Trophoblast cell (in vitro differentiated cells and primary cell): ENCODE results near the gene AR.

Experiments
- DNase-seq, 2 donors: peaks; one replicate each; pipeline ENCODE4 v3.0.0-alpha.2; 2016
- H2AFZ ChIP-seq: 2 replicates; pipeline ENCODE4 v1.6.1; 2013; ENCODE audit warnings: low read length, moderate library complexity, mild to moderate bottlenecking; ENCODE audit not compliant: insufficient read depth, poor library complexity
- H2AK5ac ChIP-seq: 2 replicates; pipeline ENCODE4 v1.6.1; 2013; ENCODE audit warnings: mild to moderate bottlenecking, low read length
- H2BK120ac ChIP-seq: 2 replicates; pipeline ENCODE4 v1.6.1; 2013; ENCODE audit warnings: low read length, mild to moderate bottlenecking, moderate library complexity; ENCODE audit not compliant: insufficient read depth, poor library complexity
- H2BK12ac ChIP-seq: 2 replicates; pipeline ENCODE4 v1.6.1; 2013; ENCODE audit warnings: mild to moderate bottlenecking, low read length, moderate library complexity
- H2BK5ac ChIP-seq: 2 replicates; pipeline ENCODE4 v1.6.1; 2013; ENCODE audit warnings: low read length, low read depth, moderate library complexity, mild to moderate bottlenecking; ENCODE audit not compliant: poor library complexity
- H3K14ac ChIP-seq: 2 replicates; pipeline ENCODE4 v1.6.1; 2013; ENCODE audit warnings: mild to moderate bottlenecking, low read length
- H3K18ac ChIP-seq: 2 replicates; pipeline ENCODE4 v1.6.1; 2013; ENCODE audit warnings: mild to moderate bottlenecking, low read length
- H3K23ac ChIP-seq: 2 replicates; pipeline ENCODE4 v1.6.1; 2013; ENCODE audit warnings: low read length
- H3K27ac ChIP-seq: 2 replicates; pipeline ENCODE4 v1.5.1; 2013; ENCODE audit warnings: low read depth, mild to moderate bottlenecking, inconsistent platforms, low read length, moderate library complexity
- H3K27me3 ChIP-seq: 2 replicates; pipeline ENCODE4 v1.6.1; 2013; ENCODE audit warnings: inconsistent platforms, mild to moderate bottlenecking, low read length, moderate library complexity; ENCODE audit not compliant: insufficient read depth
- H3K36me3 ChIP-seq, 2 experiments: 1 replicate in 1 of 2; 2 replicates in 1 of 2; pipeline ENCODE4 v1.6.1; 2013; ENCODE audit warnings: low read length in 2 of 2, mild to moderate bottlenecking in 2 of 2, moderate library complexity in 1 of 2; ENCODE audit not compliant: insufficient read depth in 2 of 2, control insufficient read depth in 1 of 2
- H3K4ac ChIP-seq: 2 replicates; pipeline ENCODE4 v1.6.1; 2013; ENCODE audit warnings: low read depth, mild to moderate bottlenecking, low read length, moderate library complexity
- H3K4me1 ChIP-seq, 2 experiments: 1 replicate in 1 of 2; 2 replicates in 1 of 2; pipeline ENCODE4 v1.6.1; 2013; ENCODE audit warnings: low read length in 2 of 2, mild to moderate bottlenecking in 2 of 2, moderate library complexity in 1 of 2; ENCODE audit not compliant: insufficient read depth in 2 of 2, control insufficient read depth in 1 of 2
- H3K4me2 ChIP-seq: 2 replicates; pipeline ENCODE4 v1.6.1; 2013; ENCODE audit warnings: inconsistent platforms, mild to moderate bottlenecking, low read length, moderate library complexity
- H3K4me3 ChIP-seq: 2 replicates; pipeline ENCODE4 v1.5.1; 2013; ENCODE audit warnings: mild to moderate bottlenecking, low read depth, low read length, inconsistent platforms
- H3K79me1 ChIP-seq: one replicate; pipeline ENCODE4 v1.6.1; 2013; ENCODE audit warnings: low read length
- H3K79me2 ChIP-seq: 2 replicates; pipeline ENCODE4 v1.6.1; 2013; ENCODE audit warnings: low read length, mild to moderate bottlenecking; ENCODE audit not compliant: control insufficient read depth, insufficient read depth, poor library complexity
- H3K9ac ChIP-seq: 2 replicates; pipeline ENCODE4 v1.6.1; 2013; ENCODE audit warnings: mild to moderate bottlenecking, low read length
- H3K9me3 ChIP-seq: 2 replicates; pipeline ENCODE4 v1.6.1; 2013; ENCODE audit warnings: low read depth, mild to moderate bottlenecking, control low read depth, inconsistent platforms, low read length; ENCODE audit not compliant: insufficient read depth
- H4K12ac ChIP-seq: 2 replicates; pipeline ENCODE4 v1.6.1; 2013; ENCODE audit warnings: low read depth, mild to moderate bottlenecking, low read length, moderate library complexity
- H4K8ac ChIP-seq: 2 replicates; pipeline ENCODE4 v1.6.1; 2013; ENCODE audit warnings: low read depth, mild to moderate bottlenecking, low read length, moderate library complexity
- H4K91ac ChIP-seq: one replicate; pipeline ENCODE4 v1.6.1; 2013; ENCODE audit warnings: low read depth, mild to moderate bottlenecking, low read length, moderate library complexity
- WGBS: extraction: QIAGEN DNeasy Blood & Tissue Kit; methylation state at CpG from one replicate; pipeline ENCODE4 v1.1.7; 2013; ENCODE audit warnings: missing lambda C conversion rate; ENCODE audit not compliant: insufficient read length, insufficient coverage; ENCODE audit errors: extremely low coverage; 5-methylcytosine and 5-hydroxymethylcytosine counted together

Gene AR

DNA sequence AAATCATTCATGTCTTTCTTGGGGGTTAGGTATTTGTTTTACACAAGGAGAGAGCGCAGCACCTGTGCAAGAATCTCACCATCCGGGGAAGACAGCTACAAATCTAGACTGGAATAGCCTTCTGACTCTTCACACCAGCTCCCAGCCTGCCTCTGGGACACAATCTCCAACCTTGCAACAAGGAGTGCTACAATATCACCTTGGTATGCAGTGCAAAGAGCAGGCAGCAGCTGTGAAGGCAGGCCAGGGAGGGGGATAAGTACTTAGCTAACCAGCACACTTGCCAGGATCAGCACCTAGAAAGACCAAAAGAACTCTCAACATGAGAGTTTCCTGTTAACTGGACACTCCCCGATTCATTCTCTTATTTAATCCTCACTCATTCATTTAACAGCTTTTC lies 235.3 kb downstream of the AR start:
- peak; percentile 9 to 35 for DNase-seq
- no peak overlapping the region for H2BK120ac ChIP-seq
- H3K27ac ChIP-seq = no peak overlapping the region
- H3K79me1 ChIP-seq = no peaks in the 10 kb centered on the region
- H4K91ac ChIP-seq = no peak overlapping the region
- no peak overlapping the region for H3K18ac ChIP-seq
- H3K4ac ChIP-seq = no peak overlapping the region
- H3K4me2 ChIP-seq = no peak overlapping the region
- H4K8ac ChIP-seq = no peak overlapping the region
- no peak overlapping the region for H4K12ac ChIP-seq
- WGBS = no CpG with 5 or more reads among the region's 3 CpGs
- no peaks in the 10 kb centered on the region for H3K79me2 ChIP-seq
- no peak overlapping the region for H3K23ac ChIP-seq
- no peaks in the 10 kb centered on the region for H3K27me3 ChIP-seq
- no peak overlapping the region for H2AFZ ChIP-seq
- no peak overlapping the region for H3K14ac ChIP-seq
- no peak overlapping the region for H2BK5ac ChIP-seq
- no peaks in the 10 kb centered on the region for H3K36me3 ChIP-seq
- H2BK12ac ChIP-seq = no peak overlapping the region
- no peak overlapping the region for H3K9ac ChIP-seq
- H3K9me3 ChIP-seq = no peaks in the 10 kb centered on the region
- no peak overlapping the region for H3K4me3 ChIP-seq
- H2AK5ac ChIP-seq = no peak overlapping the region
- H3K4me1 ChIP-seq = no peaks in the 10 kb centered on the region
